D341Med (cell line): ENCODE data around the gene LEPROT.
A peak's percentile ranks its signal among the peaks of the same experiment; 100 is the strongest.

Experiments
- DNase-seq: peaks from one replicate; pipeline ENCODE4 v3.0.0; 2012; ENCODE audit warnings: low spot score

Gene LEPROT

GRCh38 chr1:65412256-65412983, 8.0 kb upstream of the LEPROT start:
- no peak for DNase-seq

GRCh38 chr1:65412984-65413375, 7.5 kb upstream of the LEPROT start:
- no peak for DNase-seq

GRCh38 chr1:65414538-65414937, 5.9 kb upstream of the LEPROT start:
- no peak for DNase-seq

DNA sequence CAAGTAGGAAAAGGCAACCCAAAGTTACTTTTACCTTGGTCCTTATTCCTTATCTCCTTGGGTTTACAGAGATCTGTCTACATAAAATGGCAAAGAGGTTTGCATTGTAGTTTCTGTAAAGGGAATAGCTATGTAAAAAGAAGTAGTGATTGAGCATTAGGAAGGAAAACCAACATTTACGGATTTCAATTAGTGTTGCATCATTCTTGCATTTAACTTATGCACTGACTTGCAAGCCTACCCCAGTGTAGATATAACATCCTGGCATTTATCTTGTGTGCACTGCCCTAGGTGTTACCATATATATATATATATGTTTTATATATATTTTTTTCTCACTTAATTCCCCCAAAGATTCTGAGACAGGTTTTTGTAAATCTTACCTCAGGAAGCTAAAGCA, 3.7 kb upstream of the LEPROT start:
- no peak for DNase-seq

DNA sequence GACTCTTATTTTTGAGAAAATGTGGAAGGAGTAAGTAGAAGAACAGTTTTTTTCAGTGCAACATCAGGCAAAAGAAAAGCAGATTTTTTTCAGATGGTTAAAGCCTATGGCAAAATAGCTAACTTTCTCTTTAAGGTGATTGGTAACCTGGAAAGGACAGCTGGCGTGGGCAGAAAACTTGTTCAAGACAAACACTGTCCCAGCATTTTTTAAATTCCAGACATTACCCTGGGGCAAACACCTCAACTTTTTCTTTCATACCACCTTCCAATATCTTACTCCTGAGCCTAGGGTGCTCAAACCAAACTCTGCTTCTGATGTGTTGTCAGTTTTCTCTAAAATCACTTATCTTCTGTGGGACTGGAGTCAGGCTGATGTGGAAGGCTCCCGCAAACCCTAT, 2.7 kb upstream of the LEPROT start:
- DNase-seq = no peak

DNA sequence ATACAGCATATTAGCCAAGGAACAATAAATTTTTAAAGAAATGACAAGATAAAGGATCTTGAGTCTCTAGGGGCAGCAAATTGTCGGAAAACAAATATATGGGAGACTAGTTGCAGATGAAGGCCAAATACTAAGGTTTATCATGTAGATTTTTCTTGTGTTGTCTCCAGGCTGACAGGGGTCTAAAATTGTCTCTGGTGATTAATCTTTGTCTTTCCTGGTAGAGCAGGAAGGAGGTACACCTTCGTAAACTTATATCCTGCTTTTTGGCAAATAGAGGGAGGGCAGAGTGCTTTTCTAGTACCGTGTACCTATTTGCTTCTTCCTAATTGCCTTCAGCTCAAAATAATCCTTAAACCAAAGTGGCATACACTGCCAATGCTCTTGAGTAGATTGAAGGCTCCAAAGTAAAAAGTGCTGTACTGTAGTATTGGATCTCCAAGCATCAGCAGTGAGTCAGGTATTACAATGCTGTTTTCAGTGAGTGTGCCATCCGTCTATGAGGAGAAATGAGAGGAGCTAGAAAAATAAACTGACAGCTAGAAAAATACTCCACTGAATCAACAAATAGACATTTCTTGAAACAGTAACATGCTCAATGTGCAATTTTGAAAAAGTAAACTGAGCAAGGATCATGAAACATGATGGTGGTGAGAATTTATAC, 1.8 kb upstream of the LEPROT start:
- no peak for DNase-seq

DNA sequence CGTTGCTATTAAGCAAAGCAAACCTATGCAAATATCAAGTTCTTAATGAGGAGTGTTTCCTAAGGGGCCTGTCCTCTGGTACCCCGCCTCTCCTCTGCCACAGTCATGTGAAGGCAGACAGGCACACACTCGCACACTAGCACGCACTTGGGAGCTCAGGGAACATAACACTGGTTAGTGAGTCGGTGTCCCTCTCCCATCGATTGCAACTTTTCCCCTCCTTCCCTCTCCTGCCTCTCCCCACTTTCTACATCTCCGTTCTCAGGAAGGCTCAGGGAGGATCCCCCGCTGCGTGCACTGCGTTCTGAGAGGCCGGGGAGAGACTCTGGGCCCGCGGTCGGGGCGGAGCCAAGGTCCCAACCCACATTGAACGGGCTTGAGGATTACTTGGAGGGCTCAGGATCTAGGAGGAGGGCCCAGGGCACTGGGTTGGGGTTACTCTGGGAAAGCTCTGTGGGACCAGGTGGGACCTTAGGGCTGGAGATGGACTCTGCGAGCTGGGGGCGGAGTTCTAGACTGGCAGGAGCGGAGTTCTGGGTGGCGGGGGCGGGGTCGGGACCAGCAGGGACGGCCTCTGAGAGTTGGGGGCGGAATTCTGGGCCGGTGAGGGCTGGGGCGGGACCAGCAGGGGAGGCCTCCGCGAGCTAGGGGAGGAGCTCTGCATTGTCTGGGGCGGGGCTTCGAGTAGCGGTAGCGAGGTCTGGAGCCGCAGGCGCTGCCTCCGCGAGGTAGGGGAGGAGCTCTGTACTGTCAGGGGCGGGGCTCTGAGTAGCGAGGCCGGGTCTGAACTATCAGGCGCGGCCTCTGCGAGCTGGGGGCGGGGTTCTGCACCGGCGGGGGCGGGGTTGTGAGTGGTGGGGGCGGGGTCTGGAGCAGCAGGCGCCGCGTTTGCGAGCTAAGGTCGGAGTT, 533 bp upstream of the LEPROT start:
- peak; percentile 95 for DNase-seq

GRCh38 chr1:65421351-65422025, 1.0 kb downstream of the LEPROT start:
- no peak for DNase-seq

GRCh38 chr1:65422241-65423203, 2.1 kb downstream of the LEPROT start:
- no peak for DNase-seq

- no peak for DNase-seq
Observed at GRCh38 chr1:65423884-65424572, 3.6 kb downstream of the LEPROT start.

DNA sequence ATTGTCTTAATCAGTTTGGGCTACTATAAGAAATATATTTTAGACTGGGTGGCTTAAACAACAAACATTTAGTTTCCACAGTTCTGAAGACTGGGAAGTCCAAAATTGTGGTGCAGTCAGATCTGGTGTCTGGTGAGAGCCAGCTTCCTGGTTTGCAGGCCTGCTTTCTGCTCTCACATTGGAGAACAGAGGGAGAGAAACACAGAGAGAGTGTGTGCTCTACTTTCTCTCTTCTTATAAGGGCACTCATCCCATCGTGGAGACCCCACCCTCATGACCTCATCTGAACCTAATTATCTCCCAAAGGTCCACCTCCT, 4.1 kb downstream of the LEPROT start:
- DNase-seq = no peak

- no peak for DNase-seq
Observed at GRCh38 chr1:65425006-65425405, 4.5 kb downstream of the LEPROT start.

DNA sequence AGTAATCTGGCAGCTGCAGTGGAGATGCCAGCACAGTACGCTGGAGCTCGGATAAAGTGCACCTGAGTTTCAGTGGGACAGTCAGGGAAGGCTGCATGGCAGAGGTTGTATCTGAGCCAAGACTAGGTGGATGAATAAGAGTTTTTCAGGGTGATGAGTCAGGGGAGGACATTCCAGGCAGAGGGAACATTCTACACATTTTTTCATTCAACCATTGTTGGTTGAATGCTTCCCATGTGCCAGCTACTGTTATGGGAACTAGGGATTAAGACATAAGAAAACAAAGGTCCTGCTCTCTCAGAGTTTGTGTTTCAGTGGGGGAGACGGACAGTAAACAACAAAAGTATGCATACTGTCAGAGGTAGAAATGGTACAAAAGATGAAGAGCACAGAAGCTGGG, 5.2 kb downstream of the LEPROT start:
- no peak for DNase-seq

- DNase-seq = no peak
Observed at GRCh38 chr1:65429078-65429477, 8.6 kb downstream of the LEPROT start.

DNA sequence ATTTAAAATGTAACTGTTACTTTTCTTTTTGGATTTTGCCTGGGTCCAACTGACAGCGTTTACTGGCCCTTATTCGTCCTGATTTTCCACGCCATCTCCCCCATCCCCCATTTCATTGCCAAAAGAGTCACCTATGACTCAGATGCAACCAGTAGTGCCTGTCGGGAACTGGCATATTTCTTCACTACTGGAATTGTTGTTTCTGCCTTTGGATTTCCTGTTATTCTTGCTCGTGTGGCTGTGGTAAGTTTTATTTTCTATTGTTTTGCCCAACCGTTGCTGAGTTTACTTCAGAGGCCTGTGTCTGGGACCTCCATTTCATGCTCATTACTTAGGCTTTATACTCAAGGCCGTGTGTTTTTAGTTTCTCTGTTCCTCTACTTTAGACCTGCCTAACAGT, 9.3 kb downstream of the LEPROT start:
- no peak for DNase-seq

DNA sequence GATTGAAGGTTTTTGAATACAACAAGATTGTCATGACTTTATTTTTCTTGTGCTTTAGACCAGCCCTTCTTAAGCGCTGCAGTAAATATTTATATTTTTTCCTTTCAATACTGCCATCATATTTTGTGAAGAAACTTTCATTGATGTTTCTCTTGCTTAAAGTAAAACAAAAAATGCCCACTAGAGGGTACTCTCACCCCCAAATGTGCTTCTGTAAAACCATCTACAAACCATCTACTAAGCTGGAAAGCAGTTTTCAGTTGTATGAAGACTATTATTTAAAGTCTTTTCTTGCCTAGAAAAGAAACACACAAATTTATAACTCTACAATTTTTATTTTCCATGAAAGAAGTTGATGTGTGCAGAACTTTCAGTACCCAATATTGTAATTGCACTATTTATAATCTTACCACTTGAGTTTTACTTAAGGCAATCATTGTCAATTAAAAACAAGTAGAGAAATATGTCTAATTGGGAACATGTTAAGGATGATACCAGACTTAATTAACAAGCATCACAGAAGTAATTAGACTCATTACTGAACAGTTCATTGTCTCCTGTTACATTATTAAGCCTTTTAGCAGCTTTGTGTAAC, 10.7 kb downstream of the LEPROT start:
- no peak for DNase-seq

DNA sequence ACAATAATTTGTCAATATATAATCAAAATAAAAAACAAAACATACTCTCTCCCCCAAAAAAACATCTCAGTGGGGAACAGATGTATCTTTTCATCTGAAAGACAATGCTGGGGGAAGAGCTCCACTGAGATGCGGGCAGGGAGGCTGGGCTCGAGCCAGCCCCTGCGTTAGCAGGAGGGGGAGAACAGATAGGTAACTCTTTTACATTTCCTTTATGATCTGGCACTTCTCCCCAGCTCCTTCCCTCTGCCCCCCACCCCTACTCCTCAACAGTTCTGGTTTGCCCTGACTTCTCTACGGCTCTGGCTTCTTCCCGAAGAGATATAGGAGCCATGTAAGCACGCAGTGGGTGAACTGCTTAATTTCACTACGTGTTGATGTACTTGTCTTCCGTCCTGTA, 12.4 kb downstream of the LEPROT start:
- no peak for DNase-seq

- DNase-seq = no peak
Observed at GRCh38 chr1:65434255-65434654, 13.8 kb downstream of the LEPROT start.

DNA sequence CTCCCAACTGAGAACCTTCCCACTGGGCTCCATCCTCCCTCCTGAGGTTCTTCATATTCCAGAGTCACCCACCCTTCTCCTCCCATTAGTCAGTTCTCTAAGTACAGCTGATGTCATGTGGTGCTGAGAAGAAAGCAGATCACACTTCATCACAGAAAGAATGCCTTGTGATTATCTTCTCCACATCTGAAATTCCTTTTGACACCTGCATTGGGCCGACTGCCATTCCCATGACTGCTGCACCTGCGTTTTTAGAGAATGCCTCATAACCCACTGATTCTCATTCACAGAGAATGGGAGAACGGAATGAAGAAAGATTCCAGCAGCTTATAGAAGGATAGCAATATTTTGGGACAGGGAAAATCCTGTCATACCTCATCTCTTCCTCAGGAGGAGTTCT, 14.3 kb downstream of the LEPROT start:
- DNase-seq = no peak

- no peak for DNase-seq
Observed at GRCh38 chr1:65435987-65436386, 15.5 kb downstream of the LEPROT start.
